Activated naive CD8-positive, alpha-beta T cell (primary cell): ENCODE data around the gene HMGCS2.

Source experiments
- H3K27ac Mint-ChIP-seq: one replicate; pipeline ENCODE4 v1.8.0; 2021; ENCODE audit warnings: mixed read lengths
- H3K27me3 Mint-ChIP-seq: one replicate; pipeline ENCODE4 v1.8.0; 2021; ENCODE audit warnings: mixed read lengths
- H3K36me3 Mint-ChIP-seq: one replicate; pipeline ENCODE4 v1.8.0; 2021; ENCODE audit warnings: mixed read lengths
- H3K4me1 Mint-ChIP-seq: one replicate; pipeline ENCODE4 v1.8.0; 2021; ENCODE audit warnings: low read depth, mixed read lengths
- H3K4me3 Mint-ChIP-seq: one replicate; pipeline ENCODE4 v1.8.0; 2021; ENCODE audit warnings: mild to moderate bottlenecking, mixed read lengths
- H3K9me3 Mint-ChIP-seq: one replicate; pipeline ENCODE4 v1.8.0; 2021; ENCODE audit warnings: low read depth, mixed read lengths

HMGCS2 gene

DNA sequence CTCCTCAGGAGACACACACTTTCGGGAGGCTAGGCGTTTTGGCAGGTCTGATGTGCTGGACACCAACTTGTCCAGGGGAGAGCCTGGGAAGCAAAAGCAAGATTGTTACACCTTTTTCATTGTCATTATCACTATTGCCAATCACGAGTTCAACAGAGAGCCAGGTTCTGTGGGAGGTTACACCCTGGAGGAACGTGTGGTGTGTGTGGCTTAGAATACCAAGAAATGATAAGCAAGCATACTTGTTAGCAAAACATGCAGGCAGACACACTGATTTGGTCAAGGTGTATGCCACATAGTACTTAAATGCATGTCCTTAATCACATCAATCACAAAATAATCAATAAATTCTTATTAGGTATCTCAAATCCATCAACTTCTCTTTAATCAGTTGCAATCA lies 16.1 kb downstream of the HMGCS2 start:
- H3K27ac Mint-ChIP-seq: no peak overlapping the region
- no peaks in the 10 kb centered on the region for H3K9me3 Mint-ChIP-seq
- H3K4me3 Mint-ChIP-seq: no peak overlapping the region
- H3K36me3 Mint-ChIP-seq: no peaks in the 10 kb centered on the region
- H3K4me1 Mint-ChIP-seq: no peaks in the 10 kb centered on the region
- H3K27me3 Mint-ChIP-seq: peaks cover 6% of the 10 kb centered on the region

GRCh38 chr1:119748040-119748439 lies 20.7 kb downstream of the HMGCS2 start:
- H3K27me3 Mint-ChIP-seq: peaks cover 6% of the 10 kb centered on the region
- H3K27ac Mint-ChIP-seq: no peak overlapping the region
- peaks cover 6% of the 10 kb centered on the region for H3K36me3 Mint-ChIP-seq
- H3K4me1 Mint-ChIP-seq: peaks cover 13% of the 10 kb centered on the region
- no peaks in the 10 kb centered on the region for H3K9me3 Mint-ChIP-seq
- no peak overlapping the region for H3K4me3 Mint-ChIP-seq

GRCh38 chr1:119747451-119747850 lies 21.3 kb downstream of the HMGCS2 start:
- Mint-ChIP-seq H3K9me3 (no peaks in the 10 kb centered on the region), H3K36me3 (peaks cover 6% of the 10 kb centered on the region)

GRCh38 chr1:119745034-119745433 lies 23.7 kb downstream of the HMGCS2 start:
- no peak overlapping the region for H3K27ac Mint-ChIP-seq
- H3K4me1 Mint-ChIP-seq: peaks cover 13% of the 10 kb centered on the region
- no peak overlapping the region for H3K4me3 Mint-ChIP-seq
- H3K27me3 Mint-ChIP-seq: peaks cover 4% of the 10 kb centered on the region
- H3K36me3 Mint-ChIP-seq: peaks cover 6% of the 10 kb centered on the region
- no peaks in the 10 kb centered on the region for H3K9me3 Mint-ChIP-seq

More at GRCh38 chr1:119747451-119747850, 21.3 kb downstream of the HMGCS2 start:
- Mint-ChIP-seq H3K4me3 (no peak overlapping the region), H3K27me3 (peaks cover 6% of the 10 kb centered on the region), H3K27ac (no peak overlapping the region), H3K4me1 (peaks cover 13% of the 10 kb centered on the region)

- no peaks in the 10 kb centered on the region for H3K27me3 Mint-ChIP-seq
- peaks cover 6% of the 10 kb centered on the region for H3K36me3 Mint-ChIP-seq
- H3K4me1 Mint-ChIP-seq: peaks cover 13% of the 10 kb centered on the region
- no peaks in the 10 kb centered on the region for H3K9me3 Mint-ChIP-seq
- H3K4me3 Mint-ChIP-seq: no peak overlapping the region
- peak overlapping the region; percentile 52 for H3K27ac Mint-ChIP-seq
These were observed 24.1 kb downstream of the HMGCS2 start for GRCh38 chr1:119744598-119744942.

GRCh38 chr1:119743776-119744597 lies 24.7 kb downstream of the HMGCS2 start:
- peaks cover 6% of the 10 kb centered on the region for H3K36me3 Mint-ChIP-seq

DNA sequence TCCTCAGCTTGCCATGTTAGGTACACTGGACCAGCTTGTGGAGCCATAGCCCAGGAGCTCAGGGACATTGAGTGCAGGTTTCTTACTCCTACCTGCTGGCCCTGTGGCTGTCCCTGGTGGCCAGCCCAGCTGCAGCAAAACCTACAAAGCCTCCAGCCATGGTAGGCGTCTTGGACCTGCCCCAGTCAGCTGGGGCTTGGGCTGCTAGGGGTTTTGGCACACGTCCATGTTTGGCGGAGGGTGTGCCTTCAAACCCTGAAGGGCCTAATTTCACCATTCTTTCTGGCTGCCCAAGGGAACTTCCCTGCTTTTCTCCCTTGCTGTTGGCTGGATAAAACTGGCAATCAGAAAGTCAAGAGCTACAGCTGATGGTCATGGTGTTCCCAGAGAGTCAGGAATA lies 25.4 kb downstream of the HMGCS2 start:
- H3K36me3 Mint-ChIP-seq: peaks cover 6% of the 10 kb centered on the region
- peaks cover 13% of the 10 kb centered on the region for H3K4me1 Mint-ChIP-seq
- H3K27ac Mint-ChIP-seq: no peak overlapping the region
- H3K27me3 Mint-ChIP-seq: no peaks in the 10 kb centered on the region
- no peak overlapping the region for H3K4me3 Mint-ChIP-seq
- H3K9me3 Mint-ChIP-seq: no peaks in the 10 kb centered on the region

More at GRCh38 chr1:119743776-119744597, 24.7 kb downstream of the HMGCS2 start:
- no peaks in the 10 kb centered on the region for H3K9me3 Mint-ChIP-seq
- peak overlapping the region; percentile 52 for H3K27ac Mint-ChIP-seq
- H3K4me1 Mint-ChIP-seq: peaks cover 13% of the 10 kb centered on the region
- no peaks in the 10 kb centered on the region for H3K27me3 Mint-ChIP-seq
- H3K4me3 Mint-ChIP-seq: no peak overlapping the region

GRCh38 chr1:119742677-119743076 lies 26.0 kb downstream of the HMGCS2 start:
- Mint-ChIP-seq H3K9me3 (no peaks in the 10 kb centered on the region), H3K36me3 (peaks cover 6% of the 10 kb centered on the region), H3K4me1 (peaks cover 13% of the 10 kb centered on the region), H3K27ac (no peak overlapping the region), H3K27me3 (no peaks in the 10 kb centered on the region), H3K4me3 (no peak overlapping the region)

DNA sequence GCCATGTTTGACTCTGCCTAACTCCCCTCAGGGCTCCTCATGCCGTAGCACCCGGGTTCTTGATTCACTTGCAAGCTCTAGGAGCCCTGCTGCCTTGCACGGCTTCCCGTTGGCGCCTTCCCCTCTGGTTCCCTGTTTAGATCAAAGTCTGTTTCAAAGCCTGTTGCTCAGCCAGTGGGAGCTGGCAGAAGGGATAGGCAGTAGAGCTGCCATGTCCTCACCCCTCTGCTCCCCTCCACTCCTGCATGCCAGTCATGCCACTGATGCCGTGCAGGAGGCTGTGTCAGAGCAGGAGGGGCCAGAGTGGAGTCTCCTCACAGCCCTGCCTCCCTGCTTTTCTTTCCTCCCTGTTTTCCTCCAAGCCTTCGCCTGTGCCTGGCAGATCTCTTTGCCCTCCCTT lies 26.5 kb downstream of the HMGCS2 start:
- peaks cover 6% of the 10 kb centered on the region for H3K36me3 Mint-ChIP-seq

GRCh38 chr1:119740896-119741780 lies 27.6 kb downstream of the HMGCS2 start:
- H3K4me1 Mint-ChIP-seq: peaks cover 11% of the 10 kb centered on the region
- H3K27me3 Mint-ChIP-seq: no peaks in the 10 kb centered on the region
- no peak overlapping the region for H3K27ac Mint-ChIP-seq
- no peaks in the 10 kb centered on the region for H3K9me3 Mint-ChIP-seq
- peaks cover 8% of the 10 kb centered on the region for H3K36me3 Mint-ChIP-seq
- no peak overlapping the region for H3K4me3 Mint-ChIP-seq

More for the DNA sequence above, 26.5 kb downstream of the HMGCS2 start:
- Mint-ChIP-seq H3K9me3 (no peaks in the 10 kb centered on the region), H3K27me3 (no peaks in the 10 kb centered on the region), H3K27ac (no peak overlapping the region), H3K4me1 (peaks cover 13% of the 10 kb centered on the region), H3K4me3 (no peak overlapping the region)

GRCh38 chr1:119740261-119740660 lies 28.4 kb downstream of the HMGCS2 start:
- Mint-ChIP-seq H3K27me3 (no peaks in the 10 kb centered on the region), H3K4me1 (peaks cover 4% of the 10 kb centered on the region), H3K9me3 (no peaks in the 10 kb centered on the region), H3K27ac (no peak overlapping the region), H3K36me3 (peaks cover 11% of the 10 kb centered on the region), H3K4me3 (no peak overlapping the region)

DNA sequence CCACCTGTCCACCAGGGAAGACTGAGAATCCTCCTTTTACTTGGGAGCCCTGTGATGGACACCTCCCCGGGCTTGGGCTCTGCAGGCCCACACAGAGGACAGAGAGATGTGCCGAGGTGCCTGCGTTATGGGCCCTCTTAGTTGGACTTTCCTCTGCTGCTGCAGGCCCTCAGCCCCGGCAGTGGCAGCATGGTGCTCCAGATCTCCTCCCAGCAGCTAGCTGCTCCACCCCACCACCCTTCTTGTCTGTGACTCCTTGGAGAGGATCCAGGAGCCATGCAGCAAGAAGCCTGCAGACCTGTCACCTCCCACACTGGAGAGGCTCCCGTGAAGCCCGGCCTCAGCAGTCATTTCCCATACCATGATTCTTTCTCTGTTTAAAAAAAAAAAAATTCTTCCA lies 29.6 kb downstream of the HMGCS2 start:
- Mint-ChIP-seq H3K4me3 (no peak overlapping the region), H3K27ac (no peak overlapping the region), H3K4me1 (peaks cover 3% of the 10 kb centered on the region), H3K36me3 (peaks cover 13% of the 10 kb centered on the region), H3K9me3 (no peaks in the 10 kb centered on the region), H3K27me3 (no peaks in the 10 kb centered on the region)

DNA sequence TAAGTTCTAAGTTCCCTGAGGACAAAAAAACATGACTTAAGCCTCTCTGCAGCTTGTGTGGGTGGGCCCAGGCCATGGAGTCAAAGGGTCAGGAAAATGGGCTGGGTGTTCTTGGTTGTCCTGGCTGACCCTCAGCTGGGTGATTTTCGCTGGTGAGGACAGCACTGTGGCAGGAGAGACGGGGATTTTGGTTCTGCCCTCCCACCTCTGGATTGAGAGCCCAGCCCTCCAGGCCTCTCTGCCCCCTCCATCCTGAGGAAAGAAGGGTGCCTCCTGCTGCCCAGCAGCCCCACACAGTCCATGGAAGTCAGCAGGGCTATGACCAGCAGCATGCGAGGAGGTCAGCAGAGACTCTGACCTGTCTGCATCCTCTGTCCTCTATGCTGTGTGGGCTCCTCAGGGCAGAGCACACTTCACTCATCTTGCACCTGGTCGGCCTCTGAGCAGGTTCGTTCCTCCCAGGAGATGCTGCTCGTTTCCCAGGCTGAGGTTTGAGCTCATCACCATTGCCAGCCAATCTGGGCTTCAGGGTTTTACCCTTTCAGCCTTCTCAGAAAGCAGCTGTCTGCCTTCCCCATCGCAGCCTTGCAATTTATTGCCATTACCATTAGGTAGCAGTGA lies 30.5 kb downstream of the HMGCS2 start:
- H3K36me3 Mint-ChIP-seq: peaks cover 9% of the 10 kb centered on the region
- H3K4me1 Mint-ChIP-seq: no peaks in the 10 kb centered on the region
- no peak overlapping the region for H3K4me3 Mint-ChIP-seq
- no peaks in the 10 kb centered on the region for H3K9me3 Mint-ChIP-seq
- no peaks in the 10 kb centered on the region for H3K27me3 Mint-ChIP-seq
- H3K27ac Mint-ChIP-seq: no peak overlapping the region

DNA sequence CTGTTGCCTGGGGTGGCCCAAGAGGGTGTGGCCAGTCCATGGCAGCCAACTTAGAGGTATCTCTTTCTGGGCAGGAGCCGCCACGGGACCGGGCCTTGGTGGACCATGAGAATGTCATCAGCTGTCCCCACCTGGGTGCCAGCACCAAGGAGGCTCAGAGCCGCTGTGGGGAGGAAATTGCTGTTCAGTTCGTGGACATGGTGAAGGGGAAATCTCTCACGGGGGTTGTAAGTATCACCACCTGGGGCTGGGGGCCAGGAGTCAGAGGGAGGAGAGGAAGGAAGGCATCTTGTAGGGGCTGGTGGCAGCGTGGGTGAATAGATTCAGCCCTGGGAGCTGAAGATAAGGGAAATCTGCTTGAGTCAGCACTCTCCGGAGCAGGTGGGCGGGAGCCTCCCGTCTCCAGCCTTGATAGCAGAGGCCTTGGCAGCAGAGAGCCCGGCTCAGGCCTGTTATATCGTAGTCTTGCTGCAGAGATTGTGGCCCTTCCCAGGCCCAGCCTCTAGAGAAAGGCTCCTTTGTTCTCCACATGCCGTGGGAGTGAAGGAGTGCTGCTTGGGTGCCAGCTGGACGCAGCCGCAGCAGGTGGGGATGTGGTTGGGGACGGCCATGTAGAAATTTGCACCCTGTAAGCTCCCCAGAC lies 31.5 kb downstream of the HMGCS2 start:
- Mint-ChIP-seq H3K4me1 (no peaks in the 10 kb centered on the region), H3K27ac (no peak overlapping the region), H3K27me3 (no peaks in the 10 kb centered on the region), H3K9me3 (no peaks in the 10 kb centered on the region), H3K4me3 (no peak overlapping the region), H3K36me3 (peaks cover 9% of the 10 kb centered on the region)
